Measurements from ENCODE around the gene C1QTNF9B.

- TF ChIP-seq STAT1 (IDR thresholded peaks at IDR 0.05; ENCODE audit: unreplicated experiment), result no peak
- no peak for TF ChIP-seq CTCF (conservative IDR thresholded peaks at IDR 0.05; ENCODE audit: low read depth in 2 of 2)
- no peak for TF ChIP-seq POLR2AphosphoS5 (IDR thresholded peaks at IDR 0.05; ENCODE audit: low read depth)
- TF ChIP-seq REST (IDR thresholded peaks at IDR 0.05; ENCODE audit: unreplicated experiment), result no peak
- TF ChIP-seq EZH2phosphoT487 (IDR thresholded peaks at IDR 0.05; ENCODE audit: unreplicated experiment), result no peak
- no peak for TF ChIP-seq CREB1 (CRISPR knock-in tag; IDR thresholded peaks at IDR 0.05; ENCODE audit: low read depth)
Observed at GRCh38 chr13:23870356-23871140, 26.8 kb downstream of the C1QTNF9B start.

Measured in GM23338 (cell line).